IMR-90 (cell line): Measurements from ENCODE around the gene RNF180. TPM values are rescaled to one million over a fixed set of nuclear protein-coding genes. Genes with fewer than 3 reads are reported as not detected.
A peak's percentile ranks its signal among the peaks of the same experiment; 100 is the strongest.

ENCODE experiments used
- ATAC-seq: fragments of 200-7000 bp; cut with Tn5 transposase; 2 replicates; pipeline ENCODE4 v1.9.1; 2020; ENCODE audit warnings: low read depth, mild to moderate bottlenecking, moderate library complexity
- BruUV-seq: library from RNA; stranded (reverse); fragments of 400-500 nt; replicated peaks from 2 replicates; lab custom pipeline; 2021; lab: Mats Ljungman, UMichigan
- CTCF ChIA-PET: fragments of 300-600 bp; formaldehyde crosslinking; extraction: SDS; loops from one replicate; lab custom pipeline; 2021; ENCODE audit warnings: antibody characterized with exemption; lab: Yijun Ruan, JAX
- POLR2A ChIA-PET: fragments of 300-600 bp; sonication (Branson Sonifier 250); formaldehyde crosslinking; loops from one replicate; lab custom pipeline; 2022; ENCODE audit warnings: antibody characterized with exemption; ENCODE audit not compliant: unreplicated experiment; lab: Charles Lee
- DNase-seq: peaks from one replicate; pipeline ENCODE4 v3.0.0; 2013
- H2AFZ ChIP-seq: replicated peaks from 2 replicates; pipeline ENCODE3; 2013; ENCODE audit warnings: low read length, mild to moderate bottlenecking; ENCODE audit not compliant: poor library complexity
- H2AK5ac ChIP-seq: 2 replicates; pipeline ENCODE4 v1.6.1; 2013; ENCODE audit warnings: low read depth, low read length, inconsistent platforms
- H2AK9ac ChIP-seq: replicated peaks from 2 replicates; pipeline ENCODE3; 2013; ENCODE audit warnings: mild to moderate bottlenecking, low read depth, low read length, moderate library complexity; ENCODE audit not compliant: poor library complexity
- H2BK120ac ChIP-seq: 2 replicates; pipeline ENCODE4 v1.6.1; 2013; ENCODE audit warnings: low read depth, low read length, inconsistent platforms
- H2BK15ac ChIP-seq: 3 replicates; pipeline ENCODE4 v1.6.1; 2013; ENCODE audit warnings: low read depth, low read length, inconsistent platforms
- H2BK20ac ChIP-seq: 2 replicates; pipeline ENCODE4 v1.6.1; 2013; ENCODE audit warnings: low read depth, mild to moderate bottlenecking, inconsistent platforms, low read length, moderate library complexity
- H2BK5ac ChIP-seq: 2 replicates; pipeline ENCODE4 v1.6.1; 2013; ENCODE audit warnings: mild to moderate bottlenecking, low read depth, low read length, inconsistent platforms; ENCODE audit not compliant: poor library complexity, severe bottlenecking
- H3K14ac ChIP-seq: replicated peaks from 2 replicates; pipeline ENCODE4 v1.6.1; 2013; ENCODE audit warnings: low read depth, low read length, inconsistent platforms
- H3K18ac ChIP-seq: 2 replicates; pipeline ENCODE4 v1.6.1; 2013; ENCODE audit warnings: low read depth, low read length, control low read depth
- H3K23ac ChIP-seq: 2 replicates; pipeline ENCODE4 v1.6.1; 2013; ENCODE audit warnings: low read depth, low read length, inconsistent platforms
- H3K27ac ChIP-seq: 2 replicates; pipeline ENCODE4 v1.5.1; 2013; ENCODE audit warnings: mild to moderate bottlenecking, control low read depth, low read length; ENCODE audit not compliant: insufficient read depth
- H3K27me3 ChIP-seq: 2 replicates; pipeline ENCODE4 v1.6.1; 2013; ENCODE audit warnings: low read length; ENCODE audit not compliant: control insufficient read depth, insufficient read depth
- H3K36me3 ChIP-seq: 2 replicates; pipeline ENCODE4 v1.6.1; 2013; ENCODE audit warnings: low read length, mixed read lengths; ENCODE audit not compliant: control insufficient read depth, insufficient read depth
- H3K4ac ChIP-seq: 2 replicates; pipeline ENCODE4 v1.6.1; 2013; ENCODE audit warnings: low read depth, low read length, inconsistent platforms
- H3K4me1 ChIP-seq: 2 replicates; pipeline ENCODE4 v1.6.1; 2013; ENCODE audit warnings: low read length, mixed read lengths; ENCODE audit not compliant: control insufficient read depth, insufficient read depth
- H3K4me2 ChIP-seq: 2 replicates; pipeline ENCODE4 v1.6.1; 2013; ENCODE audit warnings: low read depth, mild to moderate bottlenecking, control low read depth, low read length, moderate library complexity
- H3K4me3 ChIP-seq: 2 replicates; pipeline ENCODE4 v1.5.1; 2013; ENCODE audit warnings: low read depth, mild to moderate bottlenecking, control low read depth, low read length, moderate library complexity; ENCODE audit not compliant: insufficient read depth
- H3K56ac ChIP-seq: 2 replicates; pipeline ENCODE4 v1.6.1; 2013; ENCODE audit warnings: low read length, inconsistent platforms; ENCODE audit not compliant: insufficient read depth; ENCODE audit errors: extremely low read depth
- H3K79me1 ChIP-seq, 2 experiments: 2 replicates each; pipeline ENCODE4 v1.6.1; 2013; ENCODE audit warnings: low read length in 2 of 2, inconsistent platforms in 1 of 2, low read depth in 1 of 2
- H3K9ac ChIP-seq: 2 replicates; pipeline ENCODE4 v1.6.1; 2013; ENCODE audit warnings: low read depth, low read length, control low read depth
- H3K9me1 ChIP-seq: 2 replicates; pipeline ENCODE4 v1.6.1; 2013; ENCODE audit warnings: low read length, inconsistent platforms; ENCODE audit not compliant: insufficient read depth
- H3K9me3 ChIP-seq: 2 replicates; pipeline ENCODE4 v1.6.1; 2013; ENCODE audit warnings: low read length; ENCODE audit not compliant: control insufficient read depth, insufficient read depth
- H4K20me1 ChIP-seq: 2 replicates; pipeline ENCODE4 v1.6.1; 2013; ENCODE audit warnings: low read length, inconsistent platforms; ENCODE audit not compliant: insufficient read depth
- H4K5ac ChIP-seq: 2 replicates; pipeline ENCODE4 v1.6.1; 2013; ENCODE audit warnings: mild to moderate bottlenecking, low read depth, low read length, control low read depth
- H4K8ac ChIP-seq, 2 experiments: 2 replicates each; pipeline ENCODE4 v1.6.1; 2013; ENCODE audit warnings: low read depth in 2 of 2, low read length in 2 of 2, control low read depth in 1 of 2, inconsistent platforms in 1 of 2
- H4K91ac ChIP-seq: 2 replicates; pipeline ENCODE4 v1.6.1; 2013; ENCODE audit warnings: low read depth, low read length, inconsistent platforms; ENCODE audit not compliant: insufficient read depth
- CHD1 ChIP-seq: IDR thresholded peaks from 2 replicates; pipeline ENCODE4 v1.6.1; 2012; ENCODE audit warnings: low read depth, low read length, improper control_type of control experiment
- NFE2L2 ChIP-seq: fragments of 150-350 bp; IDR thresholded peaks from 2 replicates; pipeline ENCODE4 v1.6.1; 2016; ENCODE audit warnings: low read depth, mild to moderate bottlenecking, low read length
- POLR2A ChIP-seq: IDR thresholded peaks from 2 replicates; pipeline ENCODE4 v1.6.1; 2012; ENCODE audit warnings: mild to moderate bottlenecking, low read depth, low read length
- RCOR1 ChIP-seq: IDR thresholded peaks from 2 replicates; pipeline ENCODE4 v1.6.1; 2012; ENCODE audit warnings: mild to moderate bottlenecking, low read length, improper control_type of control experiment; ENCODE audit not compliant: insufficient replicate concordance
- RFX5 ChIP-seq: IDR thresholded peaks from 2 replicates; pipeline ENCODE4 v1.8.0; 2012; ENCODE audit warnings: low read depth, mild to moderate bottlenecking, low read length, moderate library complexity
- SMC3 ChIP-seq: fragments of 150-350 bp; IDR thresholded peaks from 2 replicates; pipeline ENCODE4 v1.6.1; 2016; ENCODE audit warnings: low read depth, mild to moderate bottlenecking, antibody characterized with exemption, low read length, moderate library complexity
- WGBS, 2 experiments: methylation state at CpG; one replicate each; pipeline versions ENCODE4 v1.1.5 to v1.1.7; 2013; ENCODE audit warnings: missing lambda C conversion rate in 2 of 2; ENCODE audit not compliant: insufficient read length in 1 of 2; ENCODE audit errors: extremely low coverage in 2 of 2; 5-methylcytosine and 5-hydroxymethylcytosine counted together
- dilution Hi-C: fragments of 300-500 bp; cut with HindIII; formaldehyde crosslinking; loops from one replicate; pipeline ENCODE4 v1.14.3; 2018; ENCODE audit warnings: low sequenced_read_pairs; ENCODE audit not compliant: unreplicated experiment
- in situ Hi-C: fragments of 300-500 bp; cut with MboI; formaldehyde crosslinking; loops from 3 replicates; pipeline ENCODE4 v1.14.3; 2019; ENCODE audit warnings: low sequenced_read_pairs, inconsistent platforms, mixed read lengths
- intact Hi-C: fragments of 100-400 bp; cut with micrococcal nuclease; formaldehyde crosslinking; loops from 2 replicates; pipeline ENCODE4 v1.10.0; 2022
- polyA plus RNA-seq, 3 experiments: library from polyadenylated mRNA; depleted of rRNA; stranded (reverse); fragments of >200 nt; gene quantifications; 2 replicates each; pipeline ENCODE4 v1.2.3, GENCODE V29; 2012; ENCODE audit warnings: low replicate concordance in 1 of 3
- total RNA-seq: library from RNA; depleted of rRNA; stranded (reverse); fragments of >200 nt; gene quantifications from 2 replicates; pipeline ENCODE4 v1.2.3, GENCODE V29; 2012
- TF ChIP-seq, protein P1 (sequence below): conservative IDR thresholded peaks from 2 replicates; pipeline ENCODE4 v1.5.1; 2012; ENCODE audit warnings: mild to moderate bottlenecking, low read depth, low read length, improper control_type of control experiment

The RNF180 gene
- total and polyA plus RNA-seq, 2 of the 4 experiments (the other 2 are of a cell fraction), result 0.02 to 0.36 TPM

DNA sequence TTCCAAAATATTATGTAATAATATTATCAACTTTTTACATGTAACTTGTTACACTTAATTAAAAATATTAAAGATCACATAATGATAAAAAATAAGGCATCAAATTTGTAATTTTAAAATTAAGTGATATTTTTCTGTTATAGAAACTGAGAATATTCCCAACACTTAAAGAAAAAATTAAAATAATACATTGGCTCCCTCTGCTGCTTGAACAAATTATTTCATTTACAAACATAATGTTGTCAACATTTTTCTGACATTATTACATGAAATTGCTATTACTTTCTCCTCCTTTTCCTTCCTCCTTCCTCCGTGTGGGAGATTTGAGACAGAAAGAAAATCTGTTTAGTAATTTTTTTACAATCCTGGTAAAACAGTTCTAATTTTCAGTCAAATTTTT is 42.3 kb downstream of the RNF180 start:
- Histone ChIP-seq H4K5ac (no peak overlapping the region), H3K27ac (no peak overlapping the region), H2BK120ac (no peak overlapping the region), H4K91ac (no peak overlapping the region), H3K79me1 (no peaks in the 10 kb centered on the region), H2BK5ac (no peak overlapping the region), H3K14ac (no peak overlapping the region), H2AK9ac (no peak overlapping the region), H3K36me3 (no peaks in the 10 kb centered on the region), H2BK15ac (no peak overlapping the region), H3K4me2 (no peak overlapping the region), H4K8ac (no peak overlapping the region), H2BK20ac (no peak overlapping the region), H3K27me3 (no peaks in the 10 kb centered on the region), H4K20me1 (no peaks in the 10 kb centered on the region), H3K18ac (no peak overlapping the region), H3K4ac (no peak overlapping the region), H3K56ac (no peak overlapping the region), H2AK5ac (no peak overlapping the region), H3K23ac (no peak overlapping the region), H3K9me3 (no peaks in the 10 kb centered on the region), H3K4me1 (no peaks in the 10 kb centered on the region), H2AFZ (no peak overlapping the region), H3K4me3 (no peak overlapping the region), H3K9me1 (no peaks in the 10 kb centered on the region), H3K9ac (no peak overlapping the region)
- in situ Hi-C loops, result no loop called here
- no TSS peak for BruUV-seq
- no CpG with 5 or more reads among the region's 1 CpG for WGBS, 2 experiments
- ChIA-PET POLR2A (no interaction called here), CTCF (no interaction called here)
- intact Hi-C loops, result loop anchor here (5.0 to 10.0 kb wide), 2 partner anchors 61 to 1763 kb away; no protein-coding TSS in a partner anchor
- TF ChIP-seq, protein P1, sequence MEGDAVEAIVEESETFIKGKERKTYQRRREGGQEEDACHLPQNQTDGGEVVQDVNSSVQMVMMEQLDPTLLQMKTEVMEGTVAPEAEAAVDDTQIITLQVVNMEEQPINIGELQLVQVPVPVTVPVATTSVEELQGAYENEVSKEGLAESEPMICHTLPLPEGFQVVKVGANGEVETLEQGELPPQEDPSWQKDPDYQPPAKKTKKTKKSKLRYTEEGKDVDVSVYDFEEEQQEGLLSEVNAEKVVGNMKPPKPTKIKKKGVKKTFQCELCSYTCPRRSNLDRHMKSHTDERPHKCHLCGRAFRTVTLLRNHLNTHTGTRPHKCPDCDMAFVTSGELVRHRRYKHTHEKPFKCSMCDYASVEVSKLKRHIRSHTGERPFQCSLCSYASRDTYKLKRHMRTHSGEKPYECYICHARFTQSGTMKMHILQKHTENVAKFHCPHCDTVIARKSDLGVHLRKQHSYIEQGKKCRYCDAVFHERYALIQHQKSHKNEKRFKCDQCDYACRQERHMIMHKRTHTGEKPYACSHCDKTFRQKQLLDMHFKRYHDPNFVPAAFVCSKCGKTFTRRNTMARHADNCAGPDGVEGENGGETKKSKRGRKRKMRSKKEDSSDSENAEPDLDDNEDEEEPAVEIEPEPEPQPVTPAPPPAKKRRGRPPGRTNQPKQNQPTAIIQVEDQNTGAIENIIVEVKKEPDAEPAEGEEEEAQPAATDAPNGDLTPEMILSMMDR, result peak; percentile 34
- TF ChIP-seq RCOR1, result no peak
- no peak for TF ChIP-seq NFE2L2
- TF ChIP-seq RFX5, result no peak
- TF ChIP-seq POLR2A, result no peak
- no peak for TF ChIP-seq SMC3
- TF ChIP-seq CHD1, result no peak
- dilution Hi-C loops, result no loop called here
- no peak for ATAC-seq
- DNase-seq, result peak; percentile 3
